COLO668 (cell line): ENCODE results near the gene HMGA1.

Source experiments
- DNase-seq: peaks from one replicate; lab custom pipeline; 2025; ENCODE audit not compliant: unreplicated experiment; lab: John Stamatoyannopoulos, UW

The HMGA1 gene

GRCh38 chr6:34285448-34286164 is 48.9 kb downstream of the HMGA1 start:
- no peak for DNase-seq

GRCh38 chr6:34288581-34288980 is 51.9 kb downstream of the HMGA1 start:
- no peak for DNase-seq

GRCh38 chr6:34289137-34289536 is 52.5 kb downstream of the HMGA1 start:
- DNase-seq = no peak

- DNase-seq = no peak
Measured at GRCh38 chr6:34292954-34293353, 56.3 kb downstream of the HMGA1 start.

- DNase-seq = no peak
Measured at GRCh38 chr6:34295721-34296120, 59.0 kb downstream of the HMGA1 start.
